ENCODE data around the gene YWHAG.
"Not testable (repeated sequence)": the region's sequence is repeated elsewhere in the genome, so short reads cannot be mapped to it uniquely, and the experiment has no call there.

Gene YWHAG

DNA sequence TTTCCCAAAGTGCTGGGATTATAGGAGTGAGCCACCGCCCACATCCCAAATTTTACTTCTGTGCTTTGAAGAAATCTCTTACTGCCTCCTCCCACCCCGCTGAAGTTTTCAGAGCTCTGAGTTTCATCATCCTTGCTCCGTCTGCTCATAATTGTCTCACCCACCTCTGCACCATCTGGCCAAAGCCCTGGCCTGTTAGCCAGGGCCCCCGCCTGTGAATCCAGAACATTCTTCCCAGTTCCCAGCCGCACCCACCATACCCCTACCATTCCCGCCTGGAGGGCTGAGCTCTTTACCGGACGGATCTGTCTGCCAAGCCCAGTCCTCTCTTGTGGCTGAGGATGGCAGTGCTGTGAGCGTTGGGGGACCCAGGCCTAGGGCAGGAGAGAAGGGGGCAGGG, 36.2 kb upstream of the YWHAG start:
- H3K4me3 ChIP-seq (ENCODE audit: low read length), result no peak overlapping the region
- H3K9me3 ChIP-seq (ENCODE audit: control insufficient read depth, low read length), result no peaks in the 10 kb centered on the region
- H3K36me3 ChIP-seq (ENCODE audit: control insufficient read depth, insufficient read depth, low read length, severe bottlenecking), result no peaks in the 10 kb centered on the region
- H3K9ac ChIP-seq (ENCODE audit: low read length), result no peak overlapping the region
- peaks cover 30% of the 10 kb centered on the region for H3K4me1 ChIP-seq (ENCODE audit: control insufficient read depth, insufficient read depth, low read length)
- no peaks in the 10 kb centered on the region for H3K27me3 ChIP-seq (replicated peaks; ENCODE audit: control insufficient read depth, insufficient read depth, low read length)
- DNase-seq (ENCODE audit: low read depth), result peak; percentile 9

DNA sequence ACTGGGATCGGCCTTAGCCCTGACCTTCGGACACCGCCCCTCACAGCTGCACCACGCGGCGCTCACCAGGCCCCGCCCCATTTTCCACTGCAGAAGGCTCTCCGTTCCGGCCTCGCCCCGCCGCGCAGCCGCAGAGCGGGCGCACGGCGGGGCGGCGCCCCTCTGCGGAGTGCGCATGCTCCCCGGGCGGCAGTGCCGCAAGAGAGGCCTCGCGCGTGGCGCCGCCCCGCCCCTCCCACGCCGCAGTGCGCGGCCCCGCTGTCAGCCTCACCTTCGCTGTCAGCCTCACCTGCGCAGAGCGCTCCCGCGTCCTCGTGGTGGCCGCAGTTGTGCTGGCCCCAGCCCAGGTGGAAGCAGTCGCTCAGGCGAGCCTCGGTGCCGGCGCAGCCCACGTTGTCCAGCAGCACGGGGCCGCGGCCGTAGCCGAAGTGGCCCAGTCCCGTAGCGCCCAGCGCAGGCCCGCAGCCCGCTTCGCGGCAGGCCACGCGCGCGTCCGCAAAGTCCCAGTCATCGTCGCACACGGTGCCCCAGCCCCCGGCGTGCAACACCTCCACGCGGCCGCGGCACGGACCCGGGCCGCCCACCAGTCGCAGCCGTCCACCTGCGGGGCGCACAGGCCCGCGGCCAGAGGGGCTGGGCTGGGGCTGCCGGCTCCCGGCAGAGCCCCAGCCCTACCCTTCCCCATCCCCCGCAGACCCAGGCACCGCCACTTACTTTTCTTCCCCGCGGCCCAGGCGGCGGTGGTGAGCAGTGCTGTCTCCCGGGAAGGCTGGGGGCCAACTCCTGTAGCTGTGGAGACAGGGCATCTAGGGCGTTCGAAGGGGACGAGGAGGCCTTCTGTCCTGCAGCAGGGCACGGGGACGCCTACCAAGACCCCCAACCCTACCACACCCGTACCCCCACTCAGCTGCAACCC, 34.6 kb upstream of the YWHAG start:
- peak; percentile 96 for DNase-seq (ENCODE audit: low read depth)

DNA sequence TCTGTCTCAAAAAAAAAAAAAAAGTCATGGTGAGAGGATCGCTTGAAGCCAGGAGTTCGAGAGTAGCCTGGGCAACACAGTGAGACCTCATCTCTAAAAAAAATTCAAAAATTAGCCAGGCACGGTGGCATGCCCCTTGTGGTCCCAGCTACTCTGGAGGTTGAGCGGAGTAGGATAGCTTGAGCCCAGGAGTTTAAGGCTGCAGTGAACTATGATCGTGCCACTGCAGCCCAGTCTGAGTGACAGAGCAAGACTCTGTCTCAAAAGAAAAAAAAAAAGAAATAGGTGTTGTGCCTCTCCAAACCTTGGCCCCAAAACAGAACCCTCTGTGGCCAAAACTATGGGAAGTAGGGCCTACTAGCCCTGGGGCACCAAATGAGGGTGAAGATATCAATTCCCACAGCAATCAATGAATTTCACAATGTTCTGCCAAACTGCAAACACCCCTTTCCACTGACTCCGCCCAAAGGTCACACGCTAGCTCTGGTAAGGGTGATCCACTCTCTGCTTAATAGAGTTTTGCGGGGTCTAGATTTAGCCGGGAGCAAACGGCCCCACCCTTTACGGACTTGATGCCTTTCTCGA, 33.8 kb upstream of the YWHAG start:
- Histone ChIP-seq H3K4me1 (ENCODE audit: control insufficient read depth, insufficient read depth, low read length) (peaks cover 36% of the 10 kb centered on the region), H3K36me3 (ENCODE audit: control insufficient read depth, insufficient read depth, low read length, severe bottlenecking) (no peaks in the 10 kb centered on the region), H3K9ac (ENCODE audit: low read length) (peak overlapping the region; percentile 80), H3K27me3 (replicated peaks; ENCODE audit: control insufficient read depth, insufficient read depth, low read length) (no peaks in the 10 kb centered on the region), H3K4me3 (ENCODE audit: low read length) (peak overlapping the region; percentile 84), H3K9me3 (ENCODE audit: control insufficient read depth, low read length) (no peaks in the 10 kb centered on the region)
- DNase-seq (ENCODE audit: low read depth), result no peak

More for the DNA sequence above, 34.6 kb upstream of the YWHAG start:
- H3K9me3 ChIP-seq (ENCODE audit: control insufficient read depth, low read length), result no peaks in the 10 kb centered on the region
- H3K27me3 ChIP-seq (replicated peaks; ENCODE audit: control insufficient read depth, insufficient read depth, low read length), result no peaks in the 10 kb centered on the region
- peak overlapping the region; percentile 84 for H3K4me3 ChIP-seq (ENCODE audit: low read length)
- H3K9ac ChIP-seq (ENCODE audit: low read length), result peak overlapping the region; percentile 91
- H3K36me3 ChIP-seq (ENCODE audit: control insufficient read depth, insufficient read depth, low read length, severe bottlenecking), result no peaks in the 10 kb centered on the region
- peaks cover 40% of the 10 kb centered on the region for H3K4me1 ChIP-seq (ENCODE audit: control insufficient read depth, insufficient read depth, low read length)

DNA sequence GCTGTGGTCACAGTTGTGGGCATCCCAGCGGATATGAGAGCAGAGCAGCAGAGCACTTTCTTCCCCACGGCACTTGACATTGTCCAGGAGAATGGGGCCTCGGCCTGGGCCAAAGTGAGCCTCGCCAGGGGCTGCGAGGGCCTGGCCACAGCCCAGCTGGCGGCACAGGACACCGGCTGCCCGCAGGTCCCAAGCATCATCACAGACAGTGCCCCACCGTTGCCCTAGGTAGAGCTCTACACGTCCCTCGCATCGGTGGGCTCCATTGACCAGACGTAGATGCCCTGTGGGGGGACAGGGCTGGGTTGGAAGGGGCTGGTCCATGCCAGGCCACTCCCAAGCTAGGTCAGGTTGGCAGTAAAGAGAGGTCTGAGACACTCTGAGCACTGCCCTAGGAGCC, 31.3 kb upstream of the YWHAG start:
- Histone ChIP-seq H3K27me3 (replicated peaks; ENCODE audit: control insufficient read depth, insufficient read depth, low read length) (no peaks in the 10 kb centered on the region), H3K36me3 (ENCODE audit: control insufficient read depth, insufficient read depth, low read length, severe bottlenecking) (no peaks in the 10 kb centered on the region)

DNA sequence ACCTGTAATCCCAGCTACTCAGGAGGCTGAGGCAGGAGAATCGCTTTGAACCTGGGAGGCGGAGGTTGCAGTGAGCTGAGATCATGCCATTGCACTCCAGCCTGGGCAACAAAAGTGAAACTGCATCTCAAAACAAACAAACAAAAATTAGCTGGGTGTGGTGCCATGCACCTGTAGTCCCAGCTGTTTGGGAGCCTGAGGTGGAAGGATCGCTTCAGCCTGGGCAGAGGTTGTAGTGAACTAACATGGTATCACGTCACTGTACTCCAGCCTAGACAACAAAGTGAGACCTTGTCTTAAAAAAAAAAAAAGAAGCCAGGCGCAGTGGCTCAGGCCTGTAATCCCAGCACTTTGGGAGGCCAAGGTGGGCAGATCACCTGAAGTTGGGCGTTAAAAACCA, 29.0 kb upstream of the YWHAG start:
- H3K36me3 ChIP-seq (ENCODE audit: control insufficient read depth, insufficient read depth, low read length, severe bottlenecking); H3K4me3 ChIP-seq (ENCODE audit: low read length); H3K9ac ChIP-seq (ENCODE audit: low read length); H3K27me3 ChIP-seq (replicated peaks; ENCODE audit: control insufficient read depth, insufficient read depth, low read length); DNase-seq (ENCODE audit: low read depth); H3K9me3 ChIP-seq (ENCODE audit: control insufficient read depth, low read length): not testable (repeated sequence)
- H3K4me1 ChIP-seq (ENCODE audit: control insufficient read depth, insufficient read depth, low read length), result peaks cover 19% of the 10 kb centered on the region

More for the DNA sequence above, 31.3 kb upstream of the YWHAG start:
- Histone ChIP-seq H3K9ac (ENCODE audit: low read length) (no peak overlapping the region), H3K9me3 (ENCODE audit: control insufficient read depth, low read length) (no peaks in the 10 kb centered on the region), H3K4me3 (ENCODE audit: low read length) (no peak overlapping the region), H3K4me1 (ENCODE audit: control insufficient read depth, insufficient read depth, low read length) (peaks cover 30% of the 10 kb centered on the region)
- DNase-seq (ENCODE audit: low read depth), result no peak

DNA sequence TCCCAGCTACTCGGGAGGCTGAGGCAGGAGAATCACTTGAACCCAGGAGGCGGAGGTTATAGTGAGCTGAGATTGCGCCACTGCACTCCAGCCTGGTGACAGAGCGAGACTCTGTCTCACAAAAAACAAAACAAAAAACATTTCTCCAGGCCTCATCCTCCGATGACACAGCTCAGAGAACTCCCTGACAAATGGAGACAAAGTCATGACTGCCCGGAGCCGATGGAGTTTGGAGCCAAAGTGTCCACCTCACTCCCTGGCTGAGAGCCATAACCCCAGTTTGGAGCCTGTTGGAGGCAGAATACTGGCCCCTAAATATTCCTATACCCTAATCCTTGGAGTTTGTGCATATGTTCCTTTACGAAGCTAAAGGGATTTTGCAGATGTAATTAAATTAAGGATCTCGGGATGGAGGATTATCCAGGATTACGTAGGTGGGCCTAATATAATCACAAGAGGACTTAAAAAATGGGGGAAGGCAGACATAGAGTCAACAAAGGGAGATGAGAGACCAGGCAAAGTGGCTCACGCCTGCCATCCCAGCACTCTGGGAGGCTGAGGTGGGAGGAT, 28.0 kb upstream of the YWHAG start:
- Histone ChIP-seq H3K27me3 (replicated peaks; ENCODE audit: control insufficient read depth, insufficient read depth, low read length) (no peaks in the 10 kb centered on the region), H3K9ac (ENCODE audit: low read length) (peak overlapping the region; percentile 43), H3K36me3 (ENCODE audit: control insufficient read depth, insufficient read depth, low read length, severe bottlenecking) (no peaks in the 10 kb centered on the region), H3K9me3 (ENCODE audit: control insufficient read depth, low read length) (no peaks in the 10 kb centered on the region), H3K4me1 (ENCODE audit: control insufficient read depth, insufficient read depth, low read length) (peaks cover 15% of the 10 kb centered on the region), H3K4me3 (ENCODE audit: low read length) (no peak overlapping the region)
- DNase-seq (ENCODE audit: low read depth), result no peak

DNA sequence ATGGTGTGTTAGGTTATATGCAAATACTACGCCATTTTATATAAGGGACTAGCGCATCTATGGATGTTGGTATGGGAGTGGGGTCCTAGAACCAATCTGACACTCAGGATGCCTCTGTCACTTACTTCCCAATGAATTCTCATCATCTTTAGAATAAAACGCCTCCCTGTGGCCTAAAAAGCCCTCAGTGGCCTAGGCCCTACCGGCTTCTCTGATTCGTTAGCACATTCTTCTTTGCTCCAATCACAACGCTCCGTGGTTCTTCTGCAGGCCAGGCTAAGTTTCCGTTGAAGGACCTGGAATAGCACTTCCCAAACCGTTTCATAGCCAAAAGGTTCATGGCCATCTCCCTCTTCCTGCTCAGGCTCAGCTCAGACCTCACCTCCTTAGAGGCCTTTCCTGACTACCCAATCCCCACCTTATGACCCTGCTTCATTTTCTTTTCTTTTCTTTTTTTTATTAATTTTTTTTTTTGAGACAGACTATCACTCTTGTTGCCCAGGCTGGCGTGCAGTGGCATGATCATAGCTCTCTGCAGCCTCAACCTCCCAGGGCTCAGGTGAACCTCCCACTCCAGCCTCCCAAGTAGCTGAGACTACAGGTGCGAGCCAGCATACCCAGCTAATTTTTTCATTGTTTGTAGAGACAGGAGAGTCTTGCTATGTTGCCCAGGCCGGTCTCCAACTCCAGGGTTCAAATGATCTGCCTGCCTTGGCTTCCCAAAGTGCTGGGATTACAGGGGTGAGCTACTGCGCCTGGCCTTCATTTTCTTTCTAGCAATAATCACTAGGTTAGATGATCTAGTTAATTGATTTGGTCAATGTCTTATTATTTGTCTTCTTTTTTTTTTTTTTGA, 24.5 kb upstream of the YWHAG start:
- peaks cover 15% of the 10 kb centered on the region for H3K4me1 ChIP-seq (ENCODE audit: control insufficient read depth, insufficient read depth, low read length)
- H3K9me3 ChIP-seq (ENCODE audit: control insufficient read depth, low read length), result no peaks in the 10 kb centered on the region
- no peak overlapping the region for H3K9ac ChIP-seq (ENCODE audit: low read length)
- DNase-seq (ENCODE audit: low read depth), result no peak
- no peaks in the 10 kb centered on the region for H3K36me3 ChIP-seq (ENCODE audit: control insufficient read depth, insufficient read depth, low read length, severe bottlenecking)
- H3K4me3 ChIP-seq (ENCODE audit: low read length), result no peak overlapping the region
- no peaks in the 10 kb centered on the region for H3K27me3 ChIP-seq (replicated peaks; ENCODE audit: control insufficient read depth, insufficient read depth, low read length)

DNA sequence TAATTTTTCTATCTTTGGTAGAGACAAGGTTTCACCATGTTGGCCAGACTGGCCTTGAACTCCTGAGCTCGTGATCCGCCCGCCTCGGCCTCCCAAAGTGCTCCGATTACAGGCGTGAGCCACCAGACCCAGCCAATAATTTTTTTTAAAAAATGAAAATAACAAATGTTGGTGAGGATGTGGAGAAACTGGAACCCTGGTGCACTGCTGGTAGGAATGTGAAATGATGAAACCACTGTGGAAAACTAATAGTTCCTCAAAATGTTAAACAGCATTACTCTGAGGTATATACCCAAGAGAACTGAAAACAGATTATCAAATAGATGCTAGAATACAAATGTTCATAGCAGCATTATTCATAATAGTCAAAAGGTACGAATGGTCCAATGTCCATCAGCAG, 23.0 kb upstream of the YWHAG start:
- no peaks in the 10 kb centered on the region for H3K27me3 ChIP-seq (replicated peaks; ENCODE audit: control insufficient read depth, insufficient read depth, low read length)
- H3K4me1 ChIP-seq (ENCODE audit: control insufficient read depth, insufficient read depth, low read length), result peaks cover 23% of the 10 kb centered on the region
- H3K36me3 ChIP-seq (ENCODE audit: control insufficient read depth, insufficient read depth, low read length, severe bottlenecking), result no peaks in the 10 kb centered on the region
- H3K4me3 ChIP-seq (ENCODE audit: low read length), result no peak overlapping the region
- no peak overlapping the region for H3K9ac ChIP-seq (ENCODE audit: low read length)
- no peak for DNase-seq (ENCODE audit: low read depth)
- H3K9me3 ChIP-seq (ENCODE audit: control insufficient read depth, low read length), result no peaks in the 10 kb centered on the region

DNA sequence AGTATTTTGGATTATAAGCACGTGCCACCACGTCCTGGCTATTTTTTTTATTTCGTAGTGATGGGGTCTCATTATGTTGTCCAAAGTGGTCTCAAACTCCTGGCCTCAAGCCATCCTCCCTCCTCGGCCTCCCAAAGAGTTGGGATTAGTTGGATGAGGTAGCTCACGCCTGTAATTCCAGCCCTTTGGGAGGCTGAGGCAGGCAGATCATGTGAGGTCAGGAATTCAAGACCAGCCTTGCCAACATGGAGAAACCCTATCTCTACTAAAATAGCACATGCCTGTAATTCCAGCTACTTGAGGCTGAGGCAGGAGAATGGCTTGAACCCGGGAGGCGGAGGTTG, 21.8 kb upstream of the YWHAG start:
- DNase-seq (ENCODE audit: low read depth), result no peak
- Histone ChIP-seq H3K36me3 (ENCODE audit: control insufficient read depth, insufficient read depth, low read length, severe bottlenecking) (no peaks in the 10 kb centered on the region), H3K4me1 (ENCODE audit: control insufficient read depth, insufficient read depth, low read length) (peaks cover 20% of the 10 kb centered on the region), H3K9ac (ENCODE audit: low read length) (peak overlapping the region; percentile 89), H3K4me3 (ENCODE audit: low read length) (peak overlapping the region; percentile 70), H3K9me3 (ENCODE audit: control insufficient read depth, low read length) (no peaks in the 10 kb centered on the region), H3K27me3 (replicated peaks; ENCODE audit: control insufficient read depth, insufficient read depth, low read length) (no peaks in the 10 kb centered on the region)

DNA sequence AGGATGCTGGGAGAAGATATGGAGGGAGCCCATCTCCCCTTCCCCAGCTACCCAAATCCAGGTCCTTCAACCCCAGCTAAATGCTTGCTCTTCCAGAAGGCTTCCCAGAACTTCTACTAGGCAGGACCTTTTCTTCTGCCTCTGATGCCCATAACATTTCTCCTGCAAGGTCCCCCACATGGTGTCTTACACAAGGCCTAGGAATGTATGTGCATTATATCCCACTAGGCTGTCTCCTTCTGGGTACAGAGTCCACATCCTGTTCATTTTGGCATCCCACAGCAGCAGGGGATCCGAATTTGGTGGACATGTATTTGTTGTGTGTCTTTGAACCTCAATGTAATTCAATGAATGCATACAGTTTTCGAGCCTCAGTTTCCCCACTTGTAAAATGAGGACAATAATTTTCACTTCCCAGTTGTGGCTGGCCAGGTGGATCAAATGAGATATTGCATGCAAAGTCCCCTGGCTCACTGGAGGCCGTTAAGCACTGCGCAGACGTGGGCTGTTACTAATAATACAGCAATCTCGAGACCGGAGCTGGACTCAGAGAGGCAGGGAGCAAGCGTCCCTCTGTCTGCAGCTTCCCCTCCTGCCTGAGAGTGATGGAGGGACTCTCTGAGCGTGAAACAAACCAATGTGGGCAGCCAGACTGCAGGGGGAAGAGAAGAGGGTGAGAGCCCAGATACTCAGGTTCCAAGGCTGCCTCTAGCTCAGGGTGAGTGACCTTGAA, 18.6 kb upstream of the YWHAG start:
- peak overlapping the region; percentile 59 for H3K9ac ChIP-seq (ENCODE audit: low read length)
- DNase-seq (ENCODE audit: low read depth), result no peak
- H3K4me1 ChIP-seq (ENCODE audit: control insufficient read depth, insufficient read depth, low read length), result peaks cover 27% of the 10 kb centered on the region
- H3K27me3 ChIP-seq (replicated peaks; ENCODE audit: control insufficient read depth, insufficient read depth, low read length), result no peaks in the 10 kb centered on the region
- H3K4me3 ChIP-seq (ENCODE audit: low read length), result no peak overlapping the region
- no peaks in the 10 kb centered on the region for H3K36me3 ChIP-seq (ENCODE audit: control insufficient read depth, insufficient read depth, low read length, severe bottlenecking)
- no peaks in the 10 kb centered on the region for H3K9me3 ChIP-seq (ENCODE audit: control insufficient read depth, low read length)
